ENCODE data around the gene ZIC1.

Gene ZIC1

GRCh38 chr3:147380387-147380951 lies 28.7 kb upstream of the ZIC1 start:
- DNase-seq (no peak), ATAC-seq (no peak)

DNA sequence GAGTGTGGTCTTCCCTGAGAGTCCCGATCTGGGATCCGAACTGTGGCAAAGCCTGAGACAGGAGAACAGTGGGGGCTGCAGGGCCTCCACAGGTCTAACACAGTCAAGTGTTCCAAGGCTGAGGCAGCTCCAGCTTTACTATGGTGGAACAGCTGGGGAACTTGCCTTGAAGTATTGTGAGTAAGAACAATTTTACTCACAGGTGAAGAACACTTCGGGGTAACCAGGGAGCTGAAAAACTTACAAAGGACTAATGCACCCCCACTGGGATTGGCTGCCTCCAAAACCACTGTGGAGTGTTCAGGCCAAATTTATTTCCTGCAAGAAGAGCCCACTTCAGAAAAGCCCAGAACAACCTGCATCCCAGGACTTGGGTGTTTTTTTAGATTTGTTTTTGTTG lies 28.2 kb upstream of the ZIC1 start:
- DNase-seq, result no peak
- ATAC-seq, result no peak

DNA sequence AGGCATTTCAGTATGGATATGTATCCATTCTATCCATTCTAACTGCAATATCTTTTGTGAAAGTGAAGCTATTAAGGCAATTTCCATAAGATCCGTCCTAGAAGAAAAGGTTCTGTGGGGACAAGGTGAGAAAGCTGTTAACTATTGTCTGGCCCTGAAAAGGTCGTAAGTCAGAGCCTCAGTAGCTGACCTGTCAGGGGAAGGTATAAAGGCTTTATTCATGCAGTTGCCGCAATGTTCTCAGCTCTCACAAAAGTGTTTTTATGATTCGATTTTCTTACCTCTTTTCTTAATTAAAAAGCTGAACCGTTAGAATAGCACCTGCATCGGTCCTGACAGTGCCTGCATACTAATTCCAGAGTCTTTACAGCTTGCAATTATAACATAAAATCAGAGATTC lies 27.6 kb upstream of the ZIC1 start:
- DNase-seq (no peak), ATAC-seq (no peak)

DNA sequence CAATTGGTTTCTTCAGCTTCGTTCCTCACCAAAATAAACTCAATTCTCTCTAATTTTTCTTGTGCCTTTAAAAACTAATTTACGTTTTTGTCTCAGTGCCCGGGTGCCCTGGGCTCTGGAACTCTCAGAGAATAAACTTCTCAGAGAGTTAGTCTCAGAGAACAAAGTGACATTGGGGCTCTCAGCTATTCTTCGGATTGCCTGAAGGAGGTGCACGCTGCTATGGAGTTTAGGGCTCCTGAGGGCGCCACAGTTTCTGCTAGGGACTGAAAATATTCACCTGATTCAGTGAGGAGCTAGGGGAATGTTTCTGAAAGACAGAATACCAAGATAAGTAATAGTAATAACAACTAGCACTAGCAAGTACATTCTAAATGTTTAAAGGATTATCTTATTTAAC lies 25.5 kb upstream of the ZIC1 start:
- DNase-seq (no peak), ATAC-seq (no peak)

DNA sequence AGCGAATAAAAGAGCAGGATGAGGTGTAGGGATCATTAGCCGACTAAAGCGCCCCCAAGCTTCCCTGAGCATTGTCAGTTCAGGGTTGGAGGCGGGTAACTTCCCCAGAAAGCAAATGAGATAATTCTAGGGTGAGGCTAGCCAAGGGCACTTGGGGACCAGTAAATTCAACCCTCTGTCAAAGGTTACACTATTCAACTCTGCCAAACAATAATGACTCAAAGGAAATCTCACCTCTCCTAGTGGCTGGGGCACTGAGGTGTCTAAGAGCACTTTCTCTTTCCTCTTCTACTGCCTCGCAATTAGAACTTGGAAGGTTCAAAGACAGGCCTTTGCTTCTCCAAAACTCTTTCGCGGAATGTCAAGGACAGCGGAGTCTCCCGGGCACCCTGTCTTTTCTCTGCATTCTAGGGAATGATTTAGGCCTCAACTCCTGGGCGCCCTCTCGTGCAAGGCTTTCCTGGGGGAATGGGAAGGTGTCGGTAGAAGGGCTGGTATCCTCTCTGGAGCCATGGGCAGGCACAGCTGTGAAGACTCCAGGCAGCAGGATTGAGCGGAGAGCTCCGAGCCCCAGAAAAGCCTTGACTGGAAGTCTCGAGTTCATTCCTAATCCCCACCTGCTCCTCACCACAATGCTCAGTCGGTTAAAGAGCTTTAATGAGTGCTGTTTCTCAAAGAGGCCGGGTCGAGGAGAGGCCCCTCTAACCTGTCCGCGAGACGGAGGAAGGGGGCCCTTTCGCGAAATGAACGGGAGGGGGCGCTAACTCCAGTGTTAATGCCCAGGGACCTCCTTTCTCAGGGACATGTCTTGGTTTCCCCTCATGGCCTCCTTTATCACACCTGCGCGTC lies 24.7 kb upstream of the ZIC1 start:
- ATAC-seq (no peak), DNase-seq (no peak)

GRCh38 chr3:147385059-147386012 lies 23.8 kb upstream of the ZIC1 start:
- ATAC-seq, result no peak
- DNase-seq, result no peak

DNA sequence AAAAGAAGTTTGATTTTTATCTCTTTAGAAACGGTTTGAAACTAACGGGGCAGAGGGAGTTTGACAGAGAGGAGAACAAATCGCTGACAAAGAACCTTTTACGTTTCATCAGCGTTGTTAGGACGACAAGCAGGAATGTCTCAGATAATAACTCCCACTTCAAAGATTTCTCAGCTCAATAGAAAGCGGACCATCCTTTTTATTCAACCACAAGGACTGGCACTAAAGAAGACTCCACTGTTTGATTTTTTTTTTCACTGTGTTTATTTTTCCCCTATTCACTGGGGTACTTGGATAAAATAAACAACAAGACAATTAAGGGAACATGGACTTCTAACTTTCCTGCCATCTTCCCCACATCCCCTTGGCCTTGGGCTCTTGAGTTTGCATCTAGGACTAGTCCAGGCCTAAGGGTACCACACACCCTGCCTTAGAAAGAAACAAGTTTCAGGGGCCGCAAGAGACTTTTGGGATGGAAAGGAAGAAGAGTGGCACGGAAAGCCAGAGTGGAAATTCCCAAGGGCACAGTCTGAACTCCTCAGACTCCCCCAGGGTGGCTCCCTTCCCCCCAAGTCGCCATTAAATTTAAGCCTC lies 21.8 kb upstream of the ZIC1 start:
- DNase-seq (no peak), ATAC-seq (no peak)

GRCh38 chr3:147387885-147388699 lies 21.1 kb upstream of the ZIC1 start:
- no peak for ATAC-seq
- no peak for DNase-seq

- ATAC-seq, result no peak
- no peak for DNase-seq
These were observed 20.2 kb upstream of the ZIC1 start for GRCh38 chr3:147388700-147389580.

- no peak for DNase-seq
- no peak for ATAC-seq
These were observed 19.4 kb upstream of the ZIC1 start for GRCh38 chr3:147389717-147390116.

- DNase-seq (no peak), ATAC-seq (no peak)
These were observed 18.3 kb upstream of the ZIC1 start for GRCh38 chr3:147390589-147391569.

- ATAC-seq, result no peak
- no peak for DNase-seq
These were observed 17.2 kb upstream of the ZIC1 start for GRCh38 chr3:147391781-147392624.

GRCh38 chr3:147392625-147392946 lies 16.6 kb upstream of the ZIC1 start:
- DNase-seq (no peak), ATAC-seq (no peak)

GRCh38 chr3:147393261-147393942 lies 15.8 kb upstream of the ZIC1 start:
- ATAC-seq, result no peak
- DNase-seq, result no peak

DNA sequence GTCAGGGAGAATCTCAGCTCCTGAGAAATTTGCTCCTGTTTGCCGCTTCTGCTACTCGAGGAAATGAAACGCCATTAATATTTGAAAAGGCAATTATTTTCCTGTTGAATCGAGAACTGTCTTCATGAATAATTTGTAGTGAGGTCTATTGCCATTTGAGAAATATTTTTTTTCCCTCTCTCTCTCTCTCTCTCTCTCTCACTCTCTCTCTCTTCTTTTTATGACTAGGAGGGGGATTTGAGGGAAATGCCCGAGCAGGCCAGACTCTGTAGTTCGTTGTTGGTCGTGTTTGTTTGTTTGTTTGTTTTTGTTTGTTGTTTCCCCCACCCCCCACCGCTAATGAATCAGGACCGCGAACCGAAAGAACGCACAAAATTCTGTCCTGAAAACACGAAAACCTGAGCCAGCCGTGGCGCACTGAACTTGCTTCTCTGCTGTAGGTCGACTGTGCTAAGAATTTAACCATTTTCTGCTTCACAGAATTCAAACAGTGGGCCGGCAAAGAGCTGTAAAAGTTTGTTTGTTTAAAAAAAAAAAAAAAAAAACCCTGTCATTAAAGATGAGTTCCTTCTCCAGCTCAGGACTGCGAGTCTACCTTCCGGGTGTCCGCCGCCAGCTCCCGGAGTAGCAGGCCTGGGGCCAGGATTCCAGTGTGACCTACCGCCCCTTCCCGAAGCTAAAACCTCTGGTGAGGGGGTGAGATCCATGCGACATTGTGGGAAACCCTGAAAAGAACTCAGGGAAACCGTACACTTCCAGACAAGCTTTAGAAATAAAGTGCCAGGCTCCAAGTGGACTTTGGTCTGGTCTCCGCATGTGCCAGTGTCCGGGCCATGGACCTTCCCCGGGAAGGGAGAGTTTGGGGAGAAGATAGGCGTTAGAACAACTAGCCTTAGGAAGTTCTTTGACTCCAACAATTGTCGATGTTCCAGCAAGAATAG lies 15.0 kb upstream of the ZIC1 start:
- no peak for DNase-seq
- ATAC-seq, result no peak

DNA sequence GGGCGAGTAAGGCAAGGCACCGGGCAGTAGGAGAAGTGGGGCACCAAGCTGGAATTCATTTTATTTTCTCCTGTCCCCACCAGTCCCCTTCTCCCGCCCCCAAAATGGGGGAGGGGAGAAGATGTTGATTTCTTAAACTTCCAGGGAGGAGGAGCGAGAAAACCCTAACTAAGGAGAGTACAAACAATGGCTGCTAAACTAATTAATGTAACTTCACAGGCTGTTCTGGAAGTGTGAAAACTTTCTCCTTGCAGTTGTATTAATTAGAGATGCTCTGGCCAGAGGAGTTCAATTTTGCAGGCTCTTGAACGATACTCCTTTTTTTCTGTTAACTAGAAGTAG lies 14.3 kb upstream of the ZIC1 start:
- no peak for ATAC-seq

More for the DNA sequence above, 14.3 kb upstream of the ZIC1 start:
- no peak for DNase-seq
